Frontal cortex (tissue), 4 donors: Measurements from ENCODE around the gene DAB2IP. TPM values are rescaled to one million over a fixed set of nuclear protein-coding genes. Genes with fewer than 3 reads are reported as not detected.

ENCODE experiments used
- DNase-seq, 2 donors: peaks; one replicate each; pipeline ENCODE4 v3.0.0; 2012; ENCODE audit warnings: low spot score in 2 of 2
- FAIRE-seq: peaks from 2 replicates; lab custom pipeline; 2012; peaks lifted over from hg19 to GRCh38; lab: Jason Lieb, UNC
- total RNA-seq: library from RNA; depleted of rRNA; stranded (reverse); fragments of >200 nt; gene quantifications from one replicate; pipeline ENCODE4 v1.2.3, GENCODE V29; 2014
- donor health status: control.
- donor health status: control.
- donor health status: control.

DAB2IP gene
- total RNA-seq, 1 donor from 2014 or later, result 12.6 TPM

- no peak for FAIRE-seq
- DNase-seq, result no peak
Observed at GRCh38 chr9:121818841-121819427, 167.5 kb downstream of the DAB2IP start.

- DNase-seq, result no peak
- no peak for FAIRE-seq
Observed at GRCh38 chr9:121819428-121820231, 168.2 kb downstream of the DAB2IP start.

- FAIRE-seq (no peak), DNase-seq (no peak)
Observed at GRCh38 chr9:121820286-121821005, 169.0 kb downstream of the DAB2IP start.

- FAIRE-seq, result no peak
- no peak for DNase-seq
Observed at GRCh38 chr9:121821326-121821725, 169.9 kb downstream of the DAB2IP start.

- no peak for DNase-seq
Observed at GRCh38 chr9:121822093-121823085, 171.0 kb downstream of the DAB2IP start.

GRCh38 chr9:121823451-121824169 is 172.2 kb downstream of the DAB2IP start:
- DNase-seq, result no peak
- FAIRE-seq, result no peak

More at GRCh38 chr9:121822093-121823085, 171.0 kb downstream of the DAB2IP start:
- no peak for FAIRE-seq

- FAIRE-seq, result no peak
- no peak for DNase-seq
Observed at GRCh38 chr9:121824651-121825030, 173.2 kb downstream of the DAB2IP start.

- DNase-seq (no peak), FAIRE-seq (no peak)
Observed at GRCh38 chr9:121825031-121825691, 173.7 kb downstream of the DAB2IP start.

- FAIRE-seq, result no peak
- no peak for DNase-seq
Observed at GRCh38 chr9:121826711-121827110, 175.3 kb downstream of the DAB2IP start.

- FAIRE-seq (no peak), DNase-seq (no peak)
Observed at GRCh38 chr9:121827251-121827967, 176.0 kb downstream of the DAB2IP start.

GRCh38 chr9:121830441-121831140 is 179.2 kb downstream of the DAB2IP start:
- FAIRE-seq (no peak), DNase-seq (no peak)

GRCh38 chr9:121831869-121832268 is 180.4 kb downstream of the DAB2IP start:
- DNase-seq (no peak), FAIRE-seq (no peak)

GRCh38 chr9:121833061-121833460 is 181.6 kb downstream of the DAB2IP start:
- DNase-seq (no peak), FAIRE-seq (no peak)
